T47D (cell line): ENCODE measurements around the gene BBLN.

Experiments
- DNase-seq, 2 experiments: peaks; one replicate each; pipeline versions ENCODE4 v3.0.0 to v3.0.0-alpha.2; 2011 to 2012; ENCODE audit warnings: low read depth in 1 of 2, low spot score in 1 of 2
- JUND ChIP-seq: IDR thresholded peaks from 2 replicates; pipeline ENCODE4 v1.6.1; 2012; ENCODE audit warnings: low read depth
- in situ Hi-C: cut with HindIII; loops from 2 replicates; pipeline ENCODE4 v1.10.0; 2016; ENCODE audit warnings: low sequenced_read_pairs, low pct_unique_long_range_greater_than_20kb

BBLN gene

GRCh38 chr9:128120061-128120740 is 39.9 kb upstream of the BBLN start:
- in situ Hi-C loops = no loop called here
- no peak for DNase-seq
- no peak for TF ChIP-seq JUND

DNA sequence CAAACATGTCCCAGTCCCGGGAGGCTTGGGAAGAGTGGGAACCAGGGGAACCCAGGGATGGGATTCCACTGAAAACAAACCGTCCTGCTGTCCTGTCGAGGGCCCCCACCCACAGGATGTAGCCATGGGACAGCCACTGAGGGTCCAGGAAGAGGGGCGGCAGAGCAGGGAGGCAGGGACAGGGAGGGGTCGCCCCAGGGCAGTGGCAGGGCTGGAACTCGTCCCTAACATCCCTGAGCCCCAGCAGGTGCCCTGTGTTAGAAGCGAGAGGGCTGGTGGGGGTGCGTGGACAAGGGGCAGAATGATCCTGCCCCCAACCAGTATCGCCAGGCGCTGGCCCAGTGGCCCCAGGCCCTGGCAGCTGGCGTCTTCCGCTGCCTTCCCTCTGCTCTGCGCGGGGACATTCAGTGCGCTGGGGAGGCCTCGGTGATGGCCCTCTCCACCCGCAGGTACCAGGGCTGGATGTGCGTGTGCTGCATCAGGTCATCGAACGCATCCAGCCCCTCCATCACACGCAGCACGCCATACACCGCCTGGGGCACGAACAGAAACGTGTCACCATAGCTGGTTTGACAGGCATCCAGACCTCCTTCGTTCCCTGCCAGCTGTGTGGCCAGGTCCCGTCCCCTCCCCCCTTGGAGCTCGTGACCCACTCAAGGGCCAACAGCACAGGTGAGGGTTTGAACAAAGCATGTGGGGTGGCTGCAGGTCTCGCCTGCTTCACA is 39.2 kb upstream of the BBLN start:
- no peak for TF ChIP-seq JUND
- no peak for DNase-seq
- in situ Hi-C loops = no loop called here

DNA sequence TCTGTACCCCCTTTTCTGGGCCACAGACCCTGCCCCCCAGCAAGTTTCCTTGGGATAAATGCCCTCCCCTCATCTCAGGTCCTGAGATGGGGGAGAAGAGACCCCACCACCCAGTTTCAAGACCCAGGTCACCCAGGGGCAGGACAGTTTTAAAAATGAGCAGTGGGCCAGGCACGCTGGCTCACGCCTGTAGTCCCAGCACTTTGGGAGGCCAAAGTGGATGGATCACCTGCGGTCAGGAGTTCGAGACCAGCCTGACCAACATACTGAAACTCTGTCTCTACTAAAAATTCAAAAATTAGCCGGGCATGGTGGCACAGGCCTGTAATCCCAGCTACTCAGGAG is 38.6 kb upstream of the BBLN start:
- in situ Hi-C loops = no loop called here
- TF ChIP-seq JUND = no peak
- DNase-seq = no peak

DNA sequence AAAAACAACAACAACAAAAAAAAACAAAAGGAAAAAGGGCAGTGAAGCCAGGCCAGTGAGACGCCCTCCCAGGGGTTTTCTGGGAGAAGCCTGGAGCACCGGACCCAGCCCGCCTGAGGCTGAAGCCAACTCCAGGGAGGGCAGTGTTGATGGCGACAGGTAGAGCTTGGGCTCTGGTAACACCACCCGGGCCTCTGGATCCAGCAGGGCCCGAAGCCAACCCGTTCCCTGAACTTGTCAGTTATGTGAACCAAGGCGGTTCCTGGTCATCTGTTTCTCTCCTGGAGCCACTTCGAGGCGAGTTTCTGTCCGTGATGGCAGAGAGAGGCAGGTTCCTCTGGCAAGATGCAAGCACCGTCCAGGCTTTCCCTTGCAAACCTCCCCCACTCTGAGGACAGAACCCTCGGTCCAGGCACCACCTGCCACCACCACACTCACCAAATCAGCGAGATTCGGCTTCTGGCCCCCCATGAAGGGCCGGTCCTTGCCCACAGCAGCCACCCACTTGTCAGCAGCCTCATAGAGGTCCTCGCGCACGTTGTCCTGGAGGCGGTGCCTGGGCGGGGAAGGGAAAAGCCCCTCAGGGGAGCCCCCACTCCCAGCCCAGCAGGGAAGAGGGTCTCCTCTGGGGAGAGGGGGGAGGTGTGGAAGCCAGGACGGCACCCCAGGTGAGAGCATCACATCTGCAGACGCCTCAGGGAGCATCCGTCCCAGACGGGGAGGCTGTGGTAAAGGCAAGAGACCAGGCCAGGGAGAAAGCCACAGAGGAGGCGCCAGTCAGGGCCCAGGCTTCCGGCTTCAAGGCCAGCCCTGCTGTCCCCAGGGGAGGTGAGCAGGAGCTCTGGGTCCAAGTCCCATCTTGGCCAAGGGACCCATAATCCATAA is 37.9 kb upstream of the BBLN start:
- in situ Hi-C loops = no loop called here
- no peak for DNase-seq
- TF ChIP-seq JUND = no peak

DNA sequence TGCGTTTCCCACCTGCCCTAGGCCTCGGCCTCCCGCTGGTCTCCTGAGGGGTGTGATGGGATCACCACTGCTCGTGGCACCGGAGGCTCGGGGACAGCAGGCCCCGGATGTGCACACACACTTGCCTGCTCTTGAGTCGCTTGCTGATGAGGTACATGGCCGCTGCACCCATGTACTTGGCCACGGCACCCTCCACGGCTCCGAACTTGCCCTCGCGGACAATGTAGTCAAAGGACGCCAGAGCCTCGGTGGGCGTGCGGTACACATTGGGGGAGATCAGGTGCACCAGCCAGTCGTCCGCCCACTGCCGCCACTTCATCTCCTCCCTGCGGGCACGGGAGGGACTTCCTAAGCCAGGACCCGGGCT is 37.3 kb upstream of the BBLN start:
- DNase-seq = no peak
- no peak for TF ChIP-seq JUND
- in situ Hi-C loops = no loop called here

DNA sequence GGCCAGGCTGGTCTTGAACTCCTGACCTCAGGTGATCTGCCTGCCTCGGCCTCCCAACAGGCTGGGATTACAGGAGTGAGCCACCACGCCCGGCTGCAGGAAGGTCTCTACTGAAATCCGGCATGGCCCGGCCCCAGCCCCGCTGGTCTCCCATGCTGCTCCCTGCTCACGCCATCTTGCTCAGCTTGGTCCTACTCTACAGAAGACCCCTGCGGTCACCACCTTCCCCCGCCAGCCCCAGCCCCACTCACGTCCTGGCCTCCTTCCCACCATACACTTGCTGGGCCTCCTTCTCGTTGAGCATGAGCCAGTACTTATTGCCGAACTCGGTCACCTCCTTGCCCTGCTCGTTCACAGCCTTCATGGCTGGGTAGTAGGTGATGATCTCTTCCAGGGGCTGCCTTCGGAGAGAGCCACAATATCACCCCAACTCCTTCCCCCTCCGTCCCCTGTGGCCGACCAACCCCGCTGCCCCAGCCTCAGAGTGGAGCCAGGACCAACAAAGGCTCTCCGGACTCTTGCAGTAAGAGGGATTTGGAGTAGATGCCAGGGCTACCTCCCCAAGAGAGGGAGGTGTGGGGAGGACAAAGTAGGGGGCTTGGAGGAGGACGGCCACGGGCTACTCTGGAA is 36.5 kb upstream of the BBLN start:
- no peak for TF ChIP-seq JUND
- in situ Hi-C loops = no loop called here
- DNase-seq = no peak

DNA sequence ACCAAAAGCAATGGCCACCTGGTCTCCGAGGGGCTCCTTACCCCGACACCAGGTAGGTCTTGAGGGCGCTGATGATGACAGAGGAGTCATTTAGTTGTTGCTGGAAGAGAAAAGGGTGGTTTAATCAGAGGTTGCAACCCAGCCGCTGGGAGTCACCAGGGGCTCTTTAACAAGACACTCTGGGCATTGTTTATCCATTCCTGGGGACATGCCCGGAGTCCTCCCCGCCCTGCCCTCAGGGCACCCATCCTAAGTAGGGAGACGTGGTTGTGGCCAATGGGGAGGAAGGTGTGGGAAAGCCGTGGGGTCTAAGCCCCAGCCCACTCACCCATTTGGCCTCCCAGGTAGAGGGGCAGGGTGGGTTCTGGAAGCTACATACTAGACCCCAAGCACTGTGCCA is 35.6 kb upstream of the BBLN start:
- TF ChIP-seq JUND = no peak
- in situ Hi-C loops = no loop called here

GRCh38 chr9:128124873-128125579 is 35.0 kb upstream of the BBLN start:
- DNase-seq = peak in 1 of 2 experiments; percentile 81
- in situ Hi-C loops = no loop called here
- no peak for TF ChIP-seq JUND

More for the DNA sequence above, 35.6 kb upstream of the BBLN start:
- DNase-seq = no peak

GRCh38 chr9:128125580-128126354 is 34.3 kb upstream of the BBLN start:
- DNase-seq = no peak
- TF ChIP-seq JUND = no peak
- in situ Hi-C loops = no loop called here

- no peak for TF ChIP-seq JUND
- peak; percentile 48 to 94 for DNase-seq
- in situ Hi-C loops = no loop called here
These were observed 32.5 kb upstream of the BBLN start, which contains the start of gene PTGES2 for GRCh38 chr9:128127568-128127989. Gene PTGES2 (minus strand): TSS chr9:128127729. CDS start chr9:128127717, 12 bp downstream.
